EH (cell line): ENCODE measurements around the gene FAM222A.
A peak's percentile ranks its signal among the peaks of the same experiment; 100 is the strongest.

Experiments used
- DNase-seq: peaks from one replicate; pipeline ENCODE4 v3.0.0-alpha.2; 2015; ENCODE audit warnings: low read depth

The FAM222A gene

GRCh38 chr12:109710747-109711595 is 2.7 kb upstream of the FAM222A start:
- DNase-seq: peak; percentile 78

GRCh38 chr12:109711596-109712461 is 1.8 kb upstream of the FAM222A start:
- no peak for DNase-seq

- DNase-seq: peak; percentile 53
These were observed 702 bp downstream of the FAM222A start for GRCh38 chr12:109714141-109714912.

GRCh38 chr12:109714913-109715244 is 1.3 kb downstream of the FAM222A start:
- DNase-seq: no peak

GRCh38 chr12:109715310-109716091 is 1.9 kb downstream of the FAM222A start:
- no peak for DNase-seq

GRCh38 chr12:109716092-109716479 is 2.5 kb downstream of the FAM222A start:
- no peak for DNase-seq

GRCh38 chr12:109716512-109717389 is 3.1 kb downstream of the FAM222A start:
- no peak for DNase-seq

GRCh38 chr12:109717390-109718357 is 4.0 kb downstream of the FAM222A start:
- DNase-seq: no peak

- no peak for DNase-seq
These were observed 4.8 kb downstream of the FAM222A start for GRCh38 chr12:109718390-109718789.

GRCh38 chr12:109719123-109720022 is 5.7 kb downstream of the FAM222A start:
- peak; percentile 20 for DNase-seq

- DNase-seq: no peak
These were observed 6.7 kb downstream of the FAM222A start for GRCh38 chr12:109720152-109720856.

GRCh38 chr12:109720857-109721189 is 7.2 kb downstream of the FAM222A start:
- no peak for DNase-seq

GRCh38 chr12:109721276-109721675 is 7.7 kb downstream of the FAM222A start:
- DNase-seq: no peak

GRCh38 chr12:109722022-109722720 is 8.5 kb downstream of the FAM222A start:
- DNase-seq: no peak

GRCh38 chr12:109722721-109723094 is 9.1 kb downstream of the FAM222A start:
- DNase-seq: no peak

- DNase-seq: no peak
These were observed 9.8 kb downstream of the FAM222A start for GRCh38 chr12:109723311-109723881.
